ENCODE measurements around the gene NOX3.

Gene NOX3

DNA sequence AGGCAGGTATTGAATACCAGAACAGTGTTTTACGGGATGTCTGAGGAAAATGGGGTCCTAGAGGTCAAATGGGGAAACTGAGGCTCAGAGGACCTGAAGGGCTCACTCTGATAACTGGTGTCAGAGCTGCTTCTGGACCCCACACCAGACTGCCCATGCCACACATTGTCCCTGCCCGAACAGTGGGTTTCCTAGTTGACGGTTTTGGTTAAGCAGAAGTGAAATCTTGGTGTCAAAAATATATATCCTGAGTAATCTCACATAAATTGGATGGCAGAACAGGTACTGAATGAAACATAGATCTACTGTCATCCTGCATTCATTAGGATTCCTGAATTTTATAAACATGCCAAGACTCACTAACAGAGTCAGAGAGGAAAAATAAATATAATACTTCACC lies 16.3 kb downstream of the NOX3 start:
- no peaks in the 10 kb centered on the region for H3K9me3 ChIP-seq (ENCODE audit: control insufficient read depth, insufficient read depth, low read length)
- H3K4me2 ChIP-seq (ENCODE audit: low read length), result peak overlapping the region; percentile 31
- no peaks in the 10 kb centered on the region for H3F3A ChIP-seq (ENCODE audit: control insufficient read depth, insufficient read depth)
- H3K27me3 ChIP-seq (ENCODE audit: control insufficient read depth, low read length), result no peaks in the 10 kb centered on the region
- H3K4me3 ChIP-seq (ENCODE audit: low read length), result no peak overlapping the region; the same call in 1 of the 2 replicates
- H3K9me2 ChIP-seq (replicated peaks; ENCODE audit: control insufficient read depth, low read length), result no peaks in the 10 kb centered on the region
- H3K36me3 ChIP-seq (ENCODE audit: control insufficient read depth, low read length), result no peaks in the 10 kb centered on the region
- TF ChIP-seq, protein P1, sequence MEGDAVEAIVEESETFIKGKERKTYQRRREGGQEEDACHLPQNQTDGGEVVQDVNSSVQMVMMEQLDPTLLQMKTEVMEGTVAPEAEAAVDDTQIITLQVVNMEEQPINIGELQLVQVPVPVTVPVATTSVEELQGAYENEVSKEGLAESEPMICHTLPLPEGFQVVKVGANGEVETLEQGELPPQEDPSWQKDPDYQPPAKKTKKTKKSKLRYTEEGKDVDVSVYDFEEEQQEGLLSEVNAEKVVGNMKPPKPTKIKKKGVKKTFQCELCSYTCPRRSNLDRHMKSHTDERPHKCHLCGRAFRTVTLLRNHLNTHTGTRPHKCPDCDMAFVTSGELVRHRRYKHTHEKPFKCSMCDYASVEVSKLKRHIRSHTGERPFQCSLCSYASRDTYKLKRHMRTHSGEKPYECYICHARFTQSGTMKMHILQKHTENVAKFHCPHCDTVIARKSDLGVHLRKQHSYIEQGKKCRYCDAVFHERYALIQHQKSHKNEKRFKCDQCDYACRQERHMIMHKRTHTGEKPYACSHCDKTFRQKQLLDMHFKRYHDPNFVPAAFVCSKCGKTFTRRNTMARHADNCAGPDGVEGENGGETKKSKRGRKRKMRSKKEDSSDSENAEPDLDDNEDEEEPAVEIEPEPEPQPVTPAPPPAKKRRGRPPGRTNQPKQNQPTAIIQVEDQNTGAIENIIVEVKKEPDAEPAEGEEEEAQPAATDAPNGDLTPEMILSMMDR (IDR thresholded peaks at IDR 0.05; ENCODE audit: low read depth, low read length, poor library complexity, severe bottlenecking), result no peak
- TF ChIP-seq EZH2phosphoT487 (IDR thresholded peaks at IDR 0.05; ENCODE audit: borderline replicate concordance, low read length), result no peak
- no peaks in the 10 kb centered on the region for H4K20me1 ChIP-seq (ENCODE audit: control insufficient read depth, insufficient read depth, low read depth, low read length)
- H3K27ac ChIP-seq (ENCODE audit: low read depth, low read length), result no peak overlapping the region
- no peaks in the 10 kb centered on the region for H3K79me2 ChIP-seq (ENCODE audit: control insufficient read depth, low read length)
- H3K4me1 ChIP-seq (ENCODE audit: control insufficient read depth, low read length), result peaks cover 25% of the 10 kb centered on the region

- Histone ChIP-seq H3F3A (ENCODE audit: control insufficient read depth, insufficient read depth) (no peaks in the 10 kb centered on the region), H3K4me1 (ENCODE audit: control insufficient read depth, low read length) (peaks cover 28% of the 10 kb centered on the region), H3K79me2 (ENCODE audit: control insufficient read depth, low read length) (no peaks in the 10 kb centered on the region), H3K36me3 (ENCODE audit: control insufficient read depth, low read length) (no peaks in the 10 kb centered on the region), H3K4me2 (ENCODE audit: low read length) (no peak overlapping the region), H3K27me3 (ENCODE audit: control insufficient read depth, low read length) (no peaks in the 10 kb centered on the region), H3K4me3 (ENCODE audit: low read length) (no peak overlapping the region), H3K9me3 (ENCODE audit: control insufficient read depth, insufficient read depth, low read length) (no peaks in the 10 kb centered on the region), H3K9me2 (replicated peaks; ENCODE audit: control insufficient read depth, low read length) (no peaks in the 10 kb centered on the region), H4K20me1 (ENCODE audit: control insufficient read depth, insufficient read depth, low read depth, low read length) (no peaks in the 10 kb centered on the region), H3K27ac (ENCODE audit: low read depth, low read length) (no peak overlapping the region)
- no peak for TF ChIP-seq EZH2phosphoT487 (IDR thresholded peaks at IDR 0.05; ENCODE audit: borderline replicate concordance, low read length)
- TF ChIP-seq, protein P1 (IDR thresholded peaks at IDR 0.05; ENCODE audit: low read depth, low read length, poor library complexity, severe bottlenecking), result no peak
Observed at GRCh38 chr6:155436981-155437749, 18.5 kb downstream of the NOX3 start.

- H3F3A ChIP-seq (ENCODE audit: control insufficient read depth, insufficient read depth), result no peaks in the 10 kb centered on the region
Observed at GRCh38 chr6:155434829-155435423, 20.7 kb downstream of the NOX3 start.

More at GRCh38 chr6:155434829-155435423, 20.7 kb downstream of the NOX3 start:
- H3K9me3 ChIP-seq (ENCODE audit: control insufficient read depth, insufficient read depth, low read length), result no peaks in the 10 kb centered on the region
- no peak overlapping the region for H3K4me3 ChIP-seq (ENCODE audit: low read length)
- H3K36me3 ChIP-seq (ENCODE audit: control insufficient read depth, low read length), result no peaks in the 10 kb centered on the region
- no peak overlapping the region for H3K27ac ChIP-seq (ENCODE audit: low read depth, low read length)
- no peak for TF ChIP-seq EZH2phosphoT487 (IDR thresholded peaks at IDR 0.05; ENCODE audit: borderline replicate concordance, low read length)
- TF ChIP-seq, protein P1 (IDR thresholded peaks at IDR 0.05; ENCODE audit: low read depth, low read length, poor library complexity, severe bottlenecking), result no peak
- no peaks in the 10 kb centered on the region for H4K20me1 ChIP-seq (ENCODE audit: control insufficient read depth, insufficient read depth, low read depth, low read length)
- peaks cover 24% of the 10 kb centered on the region for H3K4me1 ChIP-seq (ENCODE audit: control insufficient read depth, low read length)
- H3K27me3 ChIP-seq (ENCODE audit: control insufficient read depth, low read length), result no peaks in the 10 kb centered on the region
- H3K4me2 ChIP-seq (ENCODE audit: low read length), result no peak overlapping the region
- H3K9me2 ChIP-seq (replicated peaks; ENCODE audit: control insufficient read depth, low read length), result no peaks in the 10 kb centered on the region
- no peaks in the 10 kb centered on the region for H3K79me2 ChIP-seq (ENCODE audit: control insufficient read depth, low read length)

All from DOHH2 (cell line).